H9 (cell line): ENCODE data around the gene GNAO1. TPM values are rescaled to one million over a fixed set of nuclear protein-coding genes. Genes with fewer than 3 reads are reported as not detected.

Source experiments
- DNase-seq: peaks from one replicate; pipeline ENCODE4 v3.0.0-alpha.2; 2017
- H2AFZ ChIP-seq: one replicate; pipeline ENCODE4 v1.6.1; 2013; ENCODE audit warnings: mild to moderate bottlenecking, low read length, control low read depth, moderate library complexity
- H2AK5ac ChIP-seq: 2 replicates; pipeline ENCODE4 v1.6.1; 2013; ENCODE audit warnings: low read length, control low read depth, mixed read lengths; ENCODE audit not compliant: insufficient read length
- H2BK120ac ChIP-seq: one replicate; pipeline ENCODE4 v1.6.1; 2013; ENCODE audit warnings: low read depth, mild to moderate bottlenecking, low read length, control low read depth, inconsistent platforms; ENCODE audit not compliant: poor library complexity, severe bottlenecking
- H2BK12ac ChIP-seq: 2 replicates; pipeline ENCODE4 v1.6.1; 2013; ENCODE audit warnings: low read length, control low read depth, mixed read lengths, low read depth; ENCODE audit not compliant: insufficient read length
- H2BK15ac ChIP-seq: 2 replicates; pipeline ENCODE4 v1.6.1; 2013; ENCODE audit warnings: low read depth, low read length, control low read depth
- H2BK20ac ChIP-seq: one replicate; pipeline ENCODE4 v1.6.1; 2013; ENCODE audit warnings: low read depth, mild to moderate bottlenecking, low read length, control low read depth, inconsistent platforms; ENCODE audit not compliant: poor library complexity, severe bottlenecking
- H2BK5ac ChIP-seq: 2 replicates; pipeline ENCODE4 v1.6.1; 2013; ENCODE audit warnings: low read length, control low read depth, mixed read lengths; ENCODE audit not compliant: insufficient read length
- H3K14ac ChIP-seq: 2 replicates; pipeline ENCODE4 v1.6.1; 2013; ENCODE audit warnings: low read length, control low read depth; ENCODE audit not compliant: insufficient read depth
- H3K18ac ChIP-seq: 2 replicates; pipeline ENCODE4 v1.6.1; 2013; ENCODE audit warnings: low read depth, mild to moderate bottlenecking, mixed read lengths, low read length, control low read depth; ENCODE audit not compliant: insufficient read length
- H3K23ac ChIP-seq: 2 replicates; pipeline ENCODE4 v1.6.1; 2013; ENCODE audit warnings: low read length, control low read depth, mixed read lengths, low read depth; ENCODE audit not compliant: insufficient read length
- H3K23me2 ChIP-seq: 2 replicates; pipeline ENCODE4 v1.6.1; 2013; ENCODE audit warnings: low read depth, mild to moderate bottlenecking, mixed read lengths, low read length, control low read depth; ENCODE audit not compliant: insufficient read length, poor library complexity, severe bottlenecking
- H3K27ac ChIP-seq: 2 replicates; pipeline ENCODE4 v1.5.1; 2013; ENCODE audit warnings: low read length, control low read depth, mixed read lengths, low read depth; ENCODE audit not compliant: insufficient read length
- H3K27me3 ChIP-seq: 2 replicates; pipeline ENCODE4 v1.6.1; 2013; ENCODE audit warnings: low read length, control low read depth, inconsistent platforms; ENCODE audit not compliant: insufficient read depth
- H3K4ac ChIP-seq: 2 replicates; pipeline ENCODE4 v1.6.1; 2013; ENCODE audit warnings: low read depth, mild to moderate bottlenecking, control low read depth, inconsistent platforms, low read length, moderate library complexity
- H3K4me1 ChIP-seq: 2 replicates; pipeline ENCODE4 v1.6.1; 2013; ENCODE audit warnings: low read length, control low read depth, inconsistent platforms; ENCODE audit not compliant: insufficient read depth
- H3K4me2 ChIP-seq: 2 replicates; pipeline ENCODE4 v1.6.1; 2013; ENCODE audit warnings: low read length, control low read depth, mixed read lengths; ENCODE audit not compliant: insufficient read length, insufficient read depth
- H3K56ac ChIP-seq: 2 replicates; pipeline ENCODE4 v1.6.1; 2013; ENCODE audit warnings: low read depth, mild to moderate bottlenecking, mixed read lengths, low read length, control low read depth; ENCODE audit not compliant: insufficient read length
- H3K79me1 ChIP-seq: 2 replicates; pipeline ENCODE4 v1.6.1; 2013; ENCODE audit warnings: low read depth, mild to moderate bottlenecking, moderate library complexity, low read length, control low read depth, inconsistent platforms; ENCODE audit not compliant: insufficient read depth, poor library complexity, severe bottlenecking
- H3K79me2 ChIP-seq: 2 replicates; pipeline ENCODE4 v1.6.1; 2013; ENCODE audit warnings: low read length, control low read depth, inconsistent platforms; ENCODE audit not compliant: insufficient read depth
- H3K9ac ChIP-seq: 2 replicates; pipeline ENCODE4 v1.6.1; 2013; ENCODE audit warnings: low read length, control low read depth, mixed read lengths; ENCODE audit not compliant: insufficient read length; ENCODE audit errors: extremely low read depth
- H3K9me3 ChIP-seq: one replicate; pipeline ENCODE4 v1.6.1; 2013; ENCODE audit warnings: low read depth, low read length, inconsistent platforms; ENCODE audit not compliant: control insufficient read depth
- H3T11ph ChIP-seq: one replicate; pipeline ENCODE4 v1.6.1; 2013; ENCODE audit warnings: mild to moderate bottlenecking, low read length, control low read depth, inconsistent platforms
- H4K20me1 ChIP-seq: one replicate; pipeline ENCODE4 v1.6.1; 2013; ENCODE audit not compliant: control insufficient read depth, insufficient read length, insufficient read depth
- H4K5ac ChIP-seq: 2 replicates; pipeline ENCODE4 v1.6.1; 2013; ENCODE audit warnings: low read depth, mild to moderate bottlenecking, mixed read lengths, low read length, control low read depth; ENCODE audit not compliant: insufficient read length
- H4K8ac ChIP-seq: replicated peaks from 2 replicates; pipeline ENCODE4 v1.6.1; 2013; ENCODE audit warnings: low read length, control low read depth, mixed read lengths, low read depth; ENCODE audit not compliant: insufficient read length
- H4K91ac ChIP-seq: 2 replicates; pipeline ENCODE4 v1.6.1; 2013; ENCODE audit warnings: low read depth, mild to moderate bottlenecking, moderate library complexity, mixed read lengths, low read length, control low read depth; ENCODE audit not compliant: insufficient read length
- H3K27ac Mint-ChIP-seq, 3 experiments: 2 replicates in 2 of 3; 3 replicates in 1 of 3; pipeline ENCODE4 v1.8.0; 2020 to 2021; ENCODE audit warnings: mixed read lengths in 3 of 3, mild to moderate bottlenecking in 1 of 3, moderate library complexity in 1 of 3
- H3K27me3 Mint-ChIP-seq: 2 replicates; pipeline ENCODE4 v1.8.0; 2021; ENCODE audit warnings: low read depth, mild to moderate bottlenecking, moderate library complexity, mixed read lengths
- H3K36me3 Mint-ChIP-seq, 3 experiments: 2 replicates in 2 of 3; 3 replicates in 1 of 3; pipeline ENCODE4 v1.8.0; 2020 to 2021; ENCODE audit warnings: low read depth in 3 of 3, mixed read lengths in 3 of 3; ENCODE audit not compliant: insufficient read depth in 1 of 3
- H3K4me1 Mint-ChIP-seq, 2 experiments: 2 replicates each; pipeline ENCODE4 v1.8.0; 2020; ENCODE audit warnings: mixed read lengths in 2 of 2
- H3K4me3 Mint-ChIP-seq, 2 experiments: 2 replicates in 1 of 2; 3 replicates in 1 of 2; pipeline ENCODE4 v1.8.0; 2020 to 2021; ENCODE audit warnings: mild to moderate bottlenecking in 2 of 2, mixed read lengths in 2 of 2, moderate library complexity in 1 of 2
- H3K9me3 Mint-ChIP-seq, 2 experiments: 2 replicates in 1 of 2; 3 replicates in 1 of 2; pipeline ENCODE4 v1.8.0; 2020; ENCODE audit warnings: mild to moderate bottlenecking in 2 of 2, mixed read lengths in 2 of 2, moderate library complexity in 1 of 2
- WGBS: extraction: QIAGEN DNeasy Blood & Tissue Kit; methylation state at CpG from one replicate; pipeline ENCODE4 v1.1.7; 2013; ENCODE audit warnings: missing lambda C conversion rate, low lambda C conversion rate, mixed read lengths; ENCODE audit not compliant: insufficient read length; ENCODE audit errors: extremely low coverage; 5-methylcytosine and 5-hydroxymethylcytosine counted together
- total RNA-seq: library from RNA; stranded (reverse); gene quantifications from 2 replicates; pipeline ENCODE4 v1.2.1, GENCODE V29; 2021
- TF ChIP-seq, protein P1 (sequence below): fragments of 200-600 bp; sonication (generic); conservative IDR thresholded peaks from 3 replicates; pipeline ENCODE4 v1.8.0; 2021; ENCODE audit warnings: antibody characterized with exemption, mild to moderate bottlenecking

Gene GNAO1
- total RNA-seq, 1 experiment from 2014 or later, result 16.9 TPM

DNA sequence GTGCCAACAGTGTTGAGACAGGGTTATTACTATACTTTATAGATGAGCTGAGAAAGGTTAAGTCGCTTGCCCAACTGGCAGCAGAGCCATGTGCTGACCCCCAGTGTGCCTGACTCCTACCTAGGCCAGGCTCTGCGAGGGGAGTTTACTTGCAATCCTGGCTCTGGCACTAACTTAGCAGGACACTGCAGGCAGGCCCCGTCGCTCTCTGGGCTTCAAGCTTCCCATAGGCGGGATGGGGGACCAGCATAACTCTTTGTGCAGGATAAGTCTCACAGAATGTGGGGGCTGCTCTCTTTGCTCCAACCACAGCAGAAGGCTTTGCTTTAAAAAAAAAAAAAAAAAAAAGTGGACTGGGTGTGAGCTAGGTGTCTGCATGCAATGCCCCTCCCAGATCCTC, 102.7 kb downstream of the GNAO1 start:
- H3K36me3 Mint-ChIP-seq, result peaks cover 0 to 3% (median 0%) of the 10 kb centered on the region in 3 experiments; a peak in 3 of 7 replicates
- Histone ChIP-seq H3K4ac (no peak overlapping the region), H4K8ac (no peak overlapping the region), H3K18ac (no peak overlapping the region), H4K5ac (no peak overlapping the region), H3K4me1 (peaks cover 2% of the 10 kb centered on the region; the same call in 1 of the 2 replicates), H3K9me3 (no peaks in the 10 kb centered on the region), H3T11ph (no peak overlapping the region), H3K56ac (no peak overlapping the region), H3K14ac (no peak overlapping the region; the same call in 1 of the 2 replicates), H4K20me1 (no peaks in the 10 kb centered on the region), H2AFZ (no peak overlapping the region), H2BK5ac (no peak overlapping the region), H2BK120ac (no peak overlapping the region), H2BK15ac (no peak overlapping the region), H3K79me1 (no peaks in the 10 kb centered on the region), H3K79me2 (no peaks in the 10 kb centered on the region), H3K9ac (no peak overlapping the region), H2BK12ac (no peak overlapping the region), H3K23ac (no peak overlapping the region), H3K27me3 (no peaks in the 10 kb centered on the region), H3K27ac (no peak overlapping the region), H2BK20ac (no peak overlapping the region), H2AK5ac (no peak overlapping the region), H4K91ac (no peak overlapping the region), H3K4me2 (no peak overlapping the region), H3K23me2 (no peaks in the 10 kb centered on the region)
- H3K27me3 Mint-ChIP-seq, result peaks cover 38% of the 10 kb centered on the region
- H3K27ac Mint-ChIP-seq, result no peak overlapping the region
- H3K4me3 Mint-ChIP-seq, result no peak overlapping the region
- H3K4me1 Mint-ChIP-seq, result peaks cover 47 to 58% of the 10 kb centered on the region in 2 experiments
- no peak for DNase-seq
- TF ChIP-seq, protein P1, sequence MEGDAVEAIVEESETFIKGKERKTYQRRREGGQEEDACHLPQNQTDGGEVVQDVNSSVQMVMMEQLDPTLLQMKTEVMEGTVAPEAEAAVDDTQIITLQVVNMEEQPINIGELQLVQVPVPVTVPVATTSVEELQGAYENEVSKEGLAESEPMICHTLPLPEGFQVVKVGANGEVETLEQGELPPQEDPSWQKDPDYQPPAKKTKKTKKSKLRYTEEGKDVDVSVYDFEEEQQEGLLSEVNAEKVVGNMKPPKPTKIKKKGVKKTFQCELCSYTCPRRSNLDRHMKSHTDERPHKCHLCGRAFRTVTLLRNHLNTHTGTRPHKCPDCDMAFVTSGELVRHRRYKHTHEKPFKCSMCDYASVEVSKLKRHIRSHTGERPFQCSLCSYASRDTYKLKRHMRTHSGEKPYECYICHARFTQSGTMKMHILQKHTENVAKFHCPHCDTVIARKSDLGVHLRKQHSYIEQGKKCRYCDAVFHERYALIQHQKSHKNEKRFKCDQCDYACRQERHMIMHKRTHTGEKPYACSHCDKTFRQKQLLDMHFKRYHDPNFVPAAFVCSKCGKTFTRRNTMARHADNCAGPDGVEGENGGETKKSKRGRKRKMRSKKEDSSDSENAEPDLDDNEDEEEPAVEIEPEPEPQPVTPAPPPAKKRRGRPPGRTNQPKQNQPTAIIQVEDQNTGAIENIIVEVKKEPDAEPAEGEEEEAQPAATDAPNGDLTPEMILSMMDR, result no peak
- WGBS, result no CpG with 5 or more reads among the region's 5 CpGs
- H3K9me3 Mint-ChIP-seq, result no peaks in the 10 kb centered on the region
